ENCODE measurements around the gene VWCE. TPM values are rescaled to one million over a fixed set of nuclear protein-coding genes. Genes with fewer than 3 reads are reported as not detected.

VWCE gene
- total RNA-seq, 1 experiment from 2014 or later = 17.7 TPM

GRCh38 chr11:61325649-61326414, 30.7 kb upstream of the VWCE start:
- H3K4me1 ChIP-seq = no peaks in the 10 kb centered on the region
- peaks cover 2% of the 10 kb centered on the region for H3K36me3 ChIP-seq (ENCODE audit: control insufficient read depth, insufficient read depth, low read length)
- DNase-seq = no peak
- Mint-ChIP-seq H3K9me3 (ENCODE audit: unreplicated experiment) (no peaks in the 10 kb centered on the region), H3K4me3 (ENCODE audit: unreplicated experiment) (no peak overlapping the region), H3K36me3 (ENCODE audit: insufficient read depth, unreplicated experiment) (peaks cover 94% of the 10 kb centered on the region), H3K27me3 (ENCODE audit: insufficient read depth, unreplicated experiment) (no peaks in the 10 kb centered on the region), H3K27ac (ENCODE audit: unreplicated experiment) (no peak overlapping the region), H3K4me1 (ENCODE audit: low read depth, unreplicated experiment) (peaks cover 7% of the 10 kb centered on the region)
- BruUV-seq (replicated peaks) = no TSS peak
- no peaks in the 10 kb centered on the region for H3K27me3 ChIP-seq (replicated peaks; ENCODE audit: control insufficient read depth, insufficient read depth, low read length)
- CTCF ChIA-PET = no interaction called here
- TF ChIP-seq CTCF (IDR thresholded peaks at IDR 0.05; ENCODE audit: insufficient read depth in 1 of 2, low read depth in 1 of 2, low read length in 1 of 2, severe bottlenecking in 1 of 2, unreplicated experiment in 1 of 2) = no peak
- POLR2A ChIA-PET = interaction anchor here (1.1 kb wide), 1 partner anchor 103 kb away, joined by 4 read pairs; no protein-coding TSS in a partner anchor
- intact Hi-C loops (cut with micrococcal nuclease; ENCODE audit: unreplicated experiment) = no loop called here
- no peak overlapping the region for H3K4me3 ChIP-seq (ENCODE audit: low read depth, low read length)
- H3K9me3 ChIP-seq = no peaks in the 10 kb centered on the region

- intact Hi-C loops (cut with micrococcal nuclease; ENCODE audit: unreplicated experiment) = no loop called here
- Mint-ChIP-seq H3K9me3 (ENCODE audit: unreplicated experiment) (no peaks in the 10 kb centered on the region), H3K27me3 (ENCODE audit: insufficient read depth, unreplicated experiment) (no peaks in the 10 kb centered on the region), H3K4me1 (ENCODE audit: low read depth, unreplicated experiment) (no peaks in the 10 kb centered on the region), H3K4me3 (ENCODE audit: unreplicated experiment) (no peak overlapping the region), H3K36me3 (ENCODE audit: insufficient read depth, unreplicated experiment) (peaks cover 76% of the 10 kb centered on the region), H3K27ac (ENCODE audit: unreplicated experiment) (no peak overlapping the region)
- BruUV-seq (replicated peaks) = no TSS peak
- Histone ChIP-seq H3K4me3 (ENCODE audit: low read depth, low read length) (no peak overlapping the region), H3K36me3 (ENCODE audit: control insufficient read depth, insufficient read depth, low read length) (peaks cover 8% of the 10 kb centered on the region), H3K9me3 (no peaks in the 10 kb centered on the region), H3K4me1 (no peaks in the 10 kb centered on the region), H3K27me3 (replicated peaks; ENCODE audit: control insufficient read depth, insufficient read depth, low read length) (no peaks in the 10 kb centered on the region)
- no peak for TF ChIP-seq CTCF (IDR thresholded peaks at IDR 0.05; ENCODE audit: insufficient read depth in 1 of 2, low read depth in 1 of 2, low read length in 1 of 2, severe bottlenecking in 1 of 2, unreplicated experiment in 1 of 2)
- no peak for DNase-seq
- ChIA-PET CTCF (interaction anchor here (0.5 kb wide), 2 partner anchors 173 to 193 kb away, joined by 3 to 7 read pairs; partner anchors contain the start of gene LRRC10B), POLR2A (no interaction called here)
Measured at GRCh38 chr11:61315260-61315659, 20.1 kb upstream of the VWCE start.

GRCh38 chr11:61310749-61311148, 15.6 kb upstream of the VWCE start:
- Histone ChIP-seq H3K4me1 (no peaks in the 10 kb centered on the region), H3K27me3 (replicated peaks; ENCODE audit: control insufficient read depth, insufficient read depth, low read length) (no peaks in the 10 kb centered on the region), H3K36me3 (ENCODE audit: control insufficient read depth, insufficient read depth, low read length) (peaks cover 5% of the 10 kb centered on the region), H3K9me3 (no peaks in the 10 kb centered on the region), H3K4me3 (ENCODE audit: low read depth, low read length) (no peak overlapping the region)
- Mint-ChIP-seq H3K4me3 (ENCODE audit: unreplicated experiment) (no peak overlapping the region), H3K27ac (ENCODE audit: unreplicated experiment) (no peak overlapping the region), H3K27me3 (ENCODE audit: insufficient read depth, unreplicated experiment) (no peaks in the 10 kb centered on the region), H3K36me3 (ENCODE audit: insufficient read depth, unreplicated experiment) (peaks cover 51% of the 10 kb centered on the region), H3K4me1 (ENCODE audit: low read depth, unreplicated experiment) (no peaks in the 10 kb centered on the region), H3K9me3 (ENCODE audit: unreplicated experiment) (no peaks in the 10 kb centered on the region)
- intact Hi-C loops (cut with micrococcal nuclease; ENCODE audit: unreplicated experiment) = no loop called here
- BruUV-seq (replicated peaks) = no TSS peak
- no peak for DNase-seq
- POLR2A ChIA-PET = no interaction called here
- TF ChIP-seq CTCF (IDR thresholded peaks at IDR 0.05; ENCODE audit: insufficient read depth in 1 of 2, low read depth in 1 of 2, low read length in 1 of 2, severe bottlenecking in 1 of 2, unreplicated experiment in 1 of 2) = no peak
- CTCF ChIA-PET = interaction anchor here (1.2 kb wide), 1 partner anchor 16 kb away, joined by 4 read pairs; the partner anchor contains the start of gene VWCE

Measured in Caco-2 (cell line).